GM21526 (cell line): ENCODE results near the gene PLK2.

ENCODE experiments used
- ATAC-seq: cut with Tn5 transposase; IDR thresholded peaks from one replicate; pipeline ENCODE4 v1.9.1; 2021; ENCODE audit warnings: moderate library complexity; ENCODE audit not compliant: unreplicated experiment, low FRiP score

PLK2 gene

DNA sequence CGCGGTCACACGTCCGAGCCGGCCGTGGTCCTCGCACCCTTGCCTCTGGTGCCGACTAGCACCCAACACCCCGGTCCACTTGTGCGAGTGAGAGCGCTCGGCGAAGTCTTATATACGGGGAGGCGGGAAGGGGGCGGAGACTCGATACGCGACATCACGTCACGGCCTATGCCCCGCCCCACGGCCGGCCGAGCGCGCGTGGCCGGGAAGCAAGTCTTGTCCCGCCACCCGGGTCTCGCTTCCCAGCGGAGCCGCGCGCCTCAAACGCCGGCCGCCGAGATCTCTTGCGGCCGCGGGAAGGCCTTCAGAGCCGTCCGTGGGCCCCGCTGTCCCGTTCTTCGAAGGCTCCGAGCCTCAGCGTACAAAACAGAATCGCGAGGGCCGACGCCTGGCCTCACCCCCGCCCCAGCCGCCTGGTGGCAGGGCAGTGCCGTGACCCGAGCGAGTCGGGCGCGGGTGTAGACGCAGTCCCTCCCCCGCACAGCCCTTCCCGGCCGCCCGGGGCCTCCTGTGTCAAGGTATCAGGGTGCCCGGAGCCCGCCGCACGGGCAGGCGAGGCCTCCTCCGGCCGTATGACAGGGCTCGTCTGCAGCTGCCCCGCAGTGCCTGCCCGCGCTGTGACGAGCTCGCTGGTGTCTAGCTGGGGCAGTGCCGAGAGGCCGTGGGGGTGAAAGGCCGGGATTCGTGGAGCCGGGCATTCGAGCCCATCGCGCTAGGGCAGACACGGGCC lies at the start of gene PLK2:
TSS of gene PLK2 (minus strand) at position 85 of the 730 bp plus-strand sequence. CDS start 127 bp downstream, outside the sequence.
- peak; percentile 83 for ATAC-seq

DNA sequence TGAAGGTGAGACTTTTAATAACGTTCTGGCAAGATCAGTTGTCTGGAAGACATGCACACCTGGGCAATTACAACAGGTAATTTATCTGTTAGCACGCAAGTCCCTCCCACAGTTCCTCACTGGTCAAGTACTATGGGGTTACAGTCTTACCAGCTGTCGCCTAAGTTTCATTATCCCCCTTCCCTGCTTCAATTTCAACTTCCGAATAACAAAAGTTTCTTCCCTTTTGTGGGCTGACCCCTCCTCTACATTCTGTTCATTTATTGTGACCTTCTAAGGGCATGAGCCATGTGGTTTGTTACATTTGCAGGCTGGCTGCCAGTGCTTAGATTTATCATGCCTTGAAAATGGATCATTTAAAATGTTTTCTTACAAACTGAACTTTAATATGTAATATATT lies 47.8 kb upstream of the PLK2 start:
- no peak for ATAC-seq

DNA sequence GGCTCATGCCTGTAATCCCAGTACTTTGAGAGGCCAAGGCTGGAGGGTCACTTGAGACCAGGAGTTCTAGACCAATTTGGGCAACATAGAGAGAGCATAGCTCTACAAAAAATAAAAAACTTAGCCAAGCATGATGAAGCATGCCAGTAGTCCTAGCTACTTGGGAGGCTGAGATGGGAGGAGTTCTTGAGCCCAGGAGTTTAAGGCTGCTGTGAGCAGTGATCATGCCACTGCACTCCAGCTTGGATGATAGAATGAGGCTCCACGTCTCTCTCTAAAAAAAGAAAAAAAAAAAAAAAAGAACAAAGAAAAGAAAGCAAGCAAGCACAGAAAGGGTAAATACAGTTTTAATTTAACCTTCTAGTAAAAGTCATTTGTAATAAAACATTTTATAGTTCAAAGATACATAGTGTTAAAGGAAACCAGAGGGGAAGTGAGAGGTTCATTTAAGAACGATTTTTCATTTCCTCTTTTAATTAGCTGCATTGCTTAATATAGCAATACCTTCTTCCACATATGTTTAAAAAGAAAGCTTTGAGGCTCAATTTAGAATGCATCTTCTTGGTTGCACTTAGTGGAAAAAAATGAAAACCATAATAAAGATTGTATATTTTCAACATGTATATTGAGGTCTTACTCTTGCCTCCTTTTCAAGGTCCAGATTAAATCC lies 46.2 kb upstream of the PLK2 start:
- ATAC-seq, result peak; percentile 77

GRCh38 chr5:58505502-58505901 lies 45.6 kb upstream of the PLK2 start:
- ATAC-seq, result no peak

DNA sequence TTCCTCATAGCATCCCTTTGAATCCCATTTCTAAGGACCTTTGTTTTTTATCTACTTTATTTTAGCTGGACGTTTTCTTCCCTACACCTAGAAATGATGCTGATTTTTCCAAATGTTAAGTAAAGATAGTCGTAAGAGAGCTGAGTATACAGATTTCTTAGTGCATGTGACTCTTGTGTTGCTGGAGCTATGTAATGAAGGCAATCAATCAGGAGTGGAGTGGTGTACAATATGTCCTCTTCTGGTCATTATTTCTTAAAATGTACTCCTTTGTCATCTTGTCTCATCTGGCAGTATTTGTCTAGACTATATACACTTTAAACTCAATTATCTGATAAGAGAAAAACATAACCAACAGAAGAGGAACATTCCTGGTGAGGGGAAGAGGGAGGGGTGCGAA lies 44.9 kb upstream of the PLK2 start:
- ATAC-seq, result no peak

DNA sequence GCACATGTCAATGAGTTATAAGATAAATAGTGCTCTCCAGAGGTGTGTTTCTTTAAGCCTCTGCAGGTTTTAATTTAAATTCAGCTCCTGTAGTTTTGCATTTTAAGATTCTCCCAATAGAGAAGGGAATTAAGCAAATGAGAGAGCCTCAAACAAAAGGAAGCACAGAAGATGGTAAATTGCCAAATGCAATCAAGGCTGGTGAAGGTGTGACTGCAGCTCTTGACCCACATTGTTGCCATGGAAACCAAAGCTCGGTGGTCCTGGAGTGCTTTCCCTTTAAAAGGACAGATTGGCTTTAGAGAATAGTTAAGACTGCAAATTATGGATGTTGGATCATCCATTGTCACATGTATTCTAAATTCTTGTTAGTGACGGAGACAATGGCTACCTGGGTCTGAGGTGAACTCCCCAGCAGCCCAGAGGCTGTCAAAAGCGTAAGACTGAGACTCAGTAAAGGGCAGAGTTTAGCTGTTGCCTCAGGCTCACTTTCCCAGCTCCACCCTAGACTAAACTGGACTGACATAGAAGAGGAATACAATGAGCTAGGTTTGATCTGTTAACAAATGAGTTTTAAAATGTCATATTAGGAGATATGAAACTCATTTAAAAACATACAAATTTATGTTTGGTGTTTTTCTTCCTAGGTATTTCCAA lies 43.6 kb upstream of the PLK2 start:
- no peak for ATAC-seq

DNA sequence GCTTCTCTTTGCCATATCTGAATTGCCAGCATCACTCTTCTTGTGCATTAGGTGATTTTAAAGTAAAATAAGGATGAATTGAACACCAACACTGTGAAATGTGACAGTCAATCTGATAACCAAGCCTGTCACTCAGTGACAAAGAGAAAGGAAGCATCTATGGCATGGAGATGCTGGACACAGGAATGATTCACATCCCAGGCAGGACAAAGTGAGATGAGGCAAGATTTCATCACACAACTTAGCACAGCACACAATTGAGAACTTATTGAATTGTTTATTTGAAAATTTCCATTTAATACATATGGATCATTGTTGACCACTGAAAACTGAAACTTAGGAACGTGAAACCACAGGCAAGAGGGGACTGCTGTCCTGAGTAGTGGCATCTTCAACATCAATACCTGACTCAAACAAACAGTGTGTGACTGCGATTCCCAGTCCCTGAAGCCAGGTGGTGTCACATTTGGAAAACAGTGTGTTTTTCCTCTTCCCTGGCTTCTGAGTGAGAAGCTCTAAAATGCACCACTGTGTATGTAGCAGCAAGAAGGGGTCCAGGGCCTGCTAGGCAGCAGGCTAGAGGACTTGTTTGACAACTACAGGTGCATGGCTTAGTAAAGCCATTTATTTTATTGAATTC lies 42.0 kb upstream of the PLK2 start:
- ATAC-seq, result no peak

- no peak for ATAC-seq
These were observed 40.1 kb upstream of the PLK2 start for GRCh38 chr5:58499941-58500340.

GRCh38 chr5:58499231-58499630 lies 39.3 kb upstream of the PLK2 start:
- ATAC-seq, result no peak

GRCh38 chr5:58498340-58498942 lies 38.6 kb upstream of the PLK2 start:
- no peak for ATAC-seq

- no peak for ATAC-seq
These were observed 38.0 kb upstream of the PLK2 start for GRCh38 chr5:58497921-58498320.

DNA sequence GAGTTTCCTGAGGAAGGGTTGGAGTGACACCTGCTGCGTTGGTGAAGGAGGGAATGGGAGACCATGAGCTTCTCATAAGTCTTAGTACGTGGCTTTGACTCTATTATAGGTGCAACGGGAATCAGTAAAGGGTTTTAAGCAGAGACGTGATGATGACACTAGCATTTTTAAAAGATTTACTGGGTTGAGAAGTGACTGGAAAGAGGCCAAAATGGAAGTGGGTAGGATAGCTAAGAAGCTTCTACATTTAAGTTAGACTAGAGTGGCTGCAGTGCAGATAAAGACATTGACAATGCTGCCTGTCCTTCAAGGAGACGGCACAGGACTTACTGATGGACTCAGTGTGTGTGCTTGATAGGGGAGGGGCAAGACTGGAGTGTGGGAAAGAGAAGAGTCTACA lies 37.5 kb upstream of the PLK2 start:
- ATAC-seq, result no peak

DNA sequence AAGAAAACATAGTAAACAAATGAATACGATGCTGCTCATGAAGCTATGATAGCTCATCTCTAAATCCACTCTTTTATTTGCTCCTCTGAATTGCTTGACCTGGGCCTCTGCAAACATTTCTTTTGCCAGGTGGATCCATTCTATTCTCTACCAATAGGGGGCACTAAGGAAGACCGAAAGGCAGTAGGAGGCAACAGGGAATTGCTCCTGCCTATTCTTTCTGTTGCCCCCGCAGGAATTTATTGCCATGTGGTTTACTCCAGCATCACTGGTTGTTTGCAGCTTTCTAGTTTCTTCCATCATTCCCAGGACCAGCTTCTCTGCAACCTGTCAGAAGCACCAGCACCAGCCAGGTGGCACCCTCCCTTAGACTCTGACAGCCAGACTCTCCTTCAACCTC lies 36.6 kb upstream of the PLK2 start:
- no peak for ATAC-seq

DNA sequence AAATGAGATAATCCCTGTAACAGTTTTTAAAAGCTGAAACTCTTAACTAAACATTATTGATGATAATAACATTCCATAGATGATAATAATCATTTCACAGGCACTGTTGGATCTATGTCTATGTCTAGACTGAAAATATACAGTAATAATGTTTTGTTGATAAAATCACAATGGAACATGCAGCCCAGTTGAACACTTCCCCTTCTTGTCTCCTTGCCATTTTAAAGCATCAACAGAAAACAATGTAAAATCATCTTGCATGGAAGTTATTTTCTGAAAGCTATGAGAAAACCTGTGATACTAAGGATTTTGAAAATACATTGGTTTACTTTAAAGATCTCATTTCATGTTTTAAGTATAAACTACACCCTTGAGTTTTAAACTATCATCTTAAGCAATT lies 33.3 kb upstream of the PLK2 start:
- no peak for ATAC-seq

GRCh38 chr5:58491216-58491892 lies 31.5 kb upstream of the PLK2 start, which contains the start of gene GAPT:
TSS of gene GAPT (plus strand) at chr5:58491435. CDS start at chr5:58494537, 3,102 bp downstream.
- ATAC-seq, result peak; percentile 89

- ATAC-seq, result no peak
These were observed 30.6 kb upstream of the PLK2 start for GRCh38 chr5:58490402-58491050.

- no peak for ATAC-seq
These were observed 26.4 kb upstream of the PLK2 start for GRCh38 chr5:58486290-58486689.

- ATAC-seq, result no peak
These were observed 24.6 kb upstream of the PLK2 start for GRCh38 chr5:58484505-58484904.

- no peak for ATAC-seq
These were observed 22.6 kb upstream of the PLK2 start for GRCh38 chr5:58482536-58482935.

GRCh38 chr5:58481828-58482227 lies 21.9 kb upstream of the PLK2 start:
- ATAC-seq, result no peak
